OCI-LY7 (cell line): Measurements from ENCODE around the gene TULP4. TPM values are rescaled to one million over a fixed set of nuclear protein-coding genes. Genes with fewer than 3 reads are reported as not detected.

Source experiments
- BruUV-seq: library from RNA; stranded (reverse); fragments of 400-500 nt; replicated peaks from 2 replicates; lab custom pipeline; 2021; lab: Mats Ljungman, UMichigan
- CTCF ChIA-PET: fragments of 300-600 bp; sonication (Branson Sonifier 250); formaldehyde crosslinking; loops from one replicate; lab custom pipeline; 2022; ENCODE audit warnings: antibody characterized with exemption; ENCODE audit not compliant: unreplicated experiment; lab: Charles Lee
- POLR2A ChIA-PET: fragments of 300-600 bp; sonication (Branson Sonifier 250); formaldehyde crosslinking; loops from one replicate; lab custom pipeline; 2022; ENCODE audit warnings: antibody characterized with exemption; lab: Charles Lee
- DNase-seq: peaks from one replicate; pipeline ENCODE4 v3.0.0-alpha.2; 2015; ENCODE audit warnings: low spot score
- H2AFZ ChIP-seq: fragments of 200-600 bp; sonication (generic), shearing (Covaris generic); 2 replicates; pipeline ENCODE4 v1.6.1; 2014; ENCODE audit warnings: mild to moderate bottlenecking, antibody characterized with exemption, low read length, moderate library complexity
- H3K27ac ChIP-seq: fragments of 200-600 bp; sonication (generic); 2 replicates; pipeline ENCODE4 v1.5.1; 2014; ENCODE audit warnings: mixed run types, low read depth, mild to moderate bottlenecking, moderate library complexity, low read length, inconsistent platforms; ENCODE audit not compliant: poor library complexity, severe bottlenecking
- H3K36me3 ChIP-seq: fragments of 200-600 bp; sonication (generic); 2 replicates; pipeline ENCODE4 v1.6.1; 2014; ENCODE audit warnings: mild to moderate bottlenecking, antibody characterized with exemption, low read length, moderate library complexity, mixed read lengths; ENCODE audit not compliant: insufficient read depth
- H3K4me1 ChIP-seq: fragments of 200-600 bp; sonication (generic); 2 replicates; pipeline ENCODE4 v1.5.1; 2014; ENCODE audit warnings: mild to moderate bottlenecking, low read length; ENCODE audit not compliant: insufficient read depth, poor library complexity, severe bottlenecking
- H3K4me2 ChIP-seq: fragments of 200-600 bp; sonication (generic); 2 replicates; pipeline ENCODE4 v1.6.1; 2014; ENCODE audit warnings: mild to moderate bottlenecking, low read length
- H3K4me3 ChIP-seq: fragments of 200-600 bp; sonication (generic); 2 replicates; pipeline ENCODE4 v1.5.1; 2014; ENCODE audit warnings: mild to moderate bottlenecking, low read depth, low read length; ENCODE audit not compliant: poor library complexity, severe bottlenecking
- H3K79me2 ChIP-seq: fragments of 200-600 bp; sonication (generic); 2 replicates; pipeline ENCODE4 v1.6.1; 2016; ENCODE audit warnings: low read depth, mild to moderate bottlenecking, low read length, moderate library complexity, mixed read lengths; ENCODE audit not compliant: insufficient read depth
- H3K9me2 ChIP-seq: fragments of 200-600 bp; sonication (generic); 2 replicates; pipeline ENCODE4 v1.6.1; 2016; ENCODE audit warnings: mild to moderate bottlenecking, low read length, mixed read lengths; ENCODE audit not compliant: insufficient read depth
- H3K9me3 ChIP-seq: fragments of 200-600 bp; sonication (generic); 2 replicates; pipeline ENCODE4 v1.6.1; 2014; ENCODE audit warnings: mild to moderate bottlenecking, mixed run types, low read length, mixed read lengths
- H4K20me1 ChIP-seq: fragments of 200-600 bp; sonication (generic); 2 replicates; pipeline ENCODE4 v1.6.1; 2014; ENCODE audit warnings: mild to moderate bottlenecking, antibody characterized with exemption, low read length, moderate library complexity, mixed read lengths; ENCODE audit not compliant: insufficient read depth
- EZH2phosphoT487 ChIP-seq: fragments of 200-600 bp; sonication (generic); IDR thresholded peaks from 2 replicates; pipeline ENCODE4 v1.6.1; 2018; ENCODE audit warnings: low read depth, borderline replicate concordance, mild to moderate bottlenecking, mixed run types, antibody characterized with exemption, low read length, moderate library complexity, mixed read lengths
- intact Hi-C: fragments of 100-400 bp; cut with micrococcal nuclease; formaldehyde crosslinking; loops from one replicate; pipeline ENCODE4 v1.10.0; 2022; ENCODE audit not compliant: unreplicated experiment
- total RNA-seq, 2 experiments: library from RNA; depleted of rRNA in 1 of 2; stranded (reverse); fragments of >200 nt in 1 of 2; shearing (Covaris generic) in 1 of 2; gene quantifications; 2 replicates each; pipeline ENCODE4 v1.2.3, GENCODE V29; 2014 to 2022
- TF ChIP-seq, protein P1 (sequence below): fragments of 200-600 bp; sonication (generic); conservative IDR thresholded peaks from 2 replicates; pipeline ENCODE4 v1.5.1; 2014; ENCODE audit warnings: mild to moderate bottlenecking, antibody characterized with exemption, low read length, moderate library complexity, mixed read lengths

TULP4 gene
- total RNA-seq, 2 experiments from 2014 or later = 62.1 to 64.8 TPM

DNA sequence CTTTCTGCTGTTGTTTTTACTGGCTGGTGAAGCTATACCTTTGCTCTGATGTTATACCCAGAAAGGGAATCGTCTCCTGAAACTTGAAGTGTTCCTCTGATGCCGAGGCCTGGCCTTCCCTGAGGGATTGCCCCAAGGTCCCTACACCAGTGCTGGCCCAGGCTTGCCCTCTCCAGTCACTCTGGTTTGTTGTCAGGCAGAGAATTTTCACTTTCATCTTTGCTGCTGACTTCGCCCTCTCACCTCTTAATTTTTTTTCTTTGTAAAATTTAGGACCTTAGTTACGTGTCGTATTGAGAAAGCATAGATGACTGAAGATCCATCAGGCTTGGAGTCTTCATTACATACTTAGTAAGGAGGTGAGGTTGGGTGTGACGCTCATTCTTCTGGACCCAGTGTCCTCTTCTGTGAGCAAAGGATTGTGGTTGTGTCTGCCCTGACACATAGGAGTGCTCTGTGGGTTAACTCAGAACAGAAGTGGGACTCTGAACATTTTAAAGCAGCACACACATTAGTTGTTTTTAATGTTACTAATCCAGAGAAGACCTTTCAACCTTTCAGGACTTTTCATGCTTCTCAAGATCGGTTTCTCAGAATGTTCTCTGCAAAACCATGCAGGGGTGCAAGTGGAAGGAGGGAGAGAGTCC is 45.4 kb downstream of the TULP4 start:
- Histone ChIP-seq H3K27ac (no peak overlapping the region), H3K9me2 (no peaks in the 10 kb centered on the region), H3K4me2 (no peak overlapping the region), H4K20me1 (no peaks in the 10 kb centered on the region), H3K79me2 (no peaks in the 10 kb centered on the region), H3K9me3 (no peaks in the 10 kb centered on the region), H3K4me1 (no peaks in the 10 kb centered on the region), H3K36me3 (no peaks in the 10 kb centered on the region), H3K4me3 (no peak overlapping the region), H2AFZ (no peak overlapping the region)
- no peak for DNase-seq
- TF ChIP-seq, protein P1, sequence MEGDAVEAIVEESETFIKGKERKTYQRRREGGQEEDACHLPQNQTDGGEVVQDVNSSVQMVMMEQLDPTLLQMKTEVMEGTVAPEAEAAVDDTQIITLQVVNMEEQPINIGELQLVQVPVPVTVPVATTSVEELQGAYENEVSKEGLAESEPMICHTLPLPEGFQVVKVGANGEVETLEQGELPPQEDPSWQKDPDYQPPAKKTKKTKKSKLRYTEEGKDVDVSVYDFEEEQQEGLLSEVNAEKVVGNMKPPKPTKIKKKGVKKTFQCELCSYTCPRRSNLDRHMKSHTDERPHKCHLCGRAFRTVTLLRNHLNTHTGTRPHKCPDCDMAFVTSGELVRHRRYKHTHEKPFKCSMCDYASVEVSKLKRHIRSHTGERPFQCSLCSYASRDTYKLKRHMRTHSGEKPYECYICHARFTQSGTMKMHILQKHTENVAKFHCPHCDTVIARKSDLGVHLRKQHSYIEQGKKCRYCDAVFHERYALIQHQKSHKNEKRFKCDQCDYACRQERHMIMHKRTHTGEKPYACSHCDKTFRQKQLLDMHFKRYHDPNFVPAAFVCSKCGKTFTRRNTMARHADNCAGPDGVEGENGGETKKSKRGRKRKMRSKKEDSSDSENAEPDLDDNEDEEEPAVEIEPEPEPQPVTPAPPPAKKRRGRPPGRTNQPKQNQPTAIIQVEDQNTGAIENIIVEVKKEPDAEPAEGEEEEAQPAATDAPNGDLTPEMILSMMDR = no peak
- TF ChIP-seq EZH2phosphoT487 = no peak
- intact Hi-C loops = no loop called here
- no TSS peak for BruUV-seq
- CTCF ChIA-PET = no interaction called here
- POLR2A ChIA-PET = interaction anchor here (0.5 to 1.0 kb wide), 3 partner anchors 11 to 196 kb away, joined by 3 to 5 read pairs (median 3); no protein-coding TSS in a partner anchor

DNA sequence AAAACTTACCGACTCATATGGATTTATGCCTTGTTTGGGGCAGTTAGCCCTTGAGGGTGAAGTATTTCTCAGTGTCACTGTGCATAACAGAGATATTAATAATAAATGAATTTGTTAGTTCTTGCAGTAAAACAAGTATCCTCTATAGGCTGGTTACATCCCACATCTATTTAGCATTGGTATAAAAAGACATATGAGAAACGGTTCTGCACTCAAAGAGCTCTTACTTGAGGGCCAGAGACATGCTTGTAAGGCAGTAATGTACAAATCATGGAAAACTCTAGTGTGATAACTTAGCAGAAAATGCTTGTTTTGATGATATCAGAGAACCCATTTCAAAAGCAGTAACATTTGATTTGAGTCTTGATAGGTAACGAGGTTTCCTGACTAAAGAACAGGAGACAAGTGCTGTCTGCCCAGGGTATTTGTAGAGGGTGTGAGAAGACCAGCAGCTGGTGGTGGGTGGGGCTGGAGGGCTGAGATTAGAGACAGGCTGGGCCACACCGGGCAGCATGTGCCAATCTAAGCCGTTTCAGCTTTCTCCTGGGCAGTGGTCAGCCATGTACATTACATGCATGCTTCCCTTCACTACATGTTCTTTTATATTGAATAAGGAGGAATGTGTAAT is 46.3 kb downstream of the TULP4 start:
- TF ChIP-seq, protein P1 = no peak
- TF ChIP-seq EZH2phosphoT487 = no peak
- BruUV-seq = no TSS peak
- no peak for DNase-seq
- H3K4me3 ChIP-seq = no peak overlapping the region
- intact Hi-C loops = no loop called here
- no peak overlapping the region for H3K27ac ChIP-seq
- no peaks in the 10 kb centered on the region for H3K9me2 ChIP-seq
- POLR2A ChIA-PET = interaction anchor here (0.6 to 1.0 kb wide), 2 partner anchors 11 to 110 kb away, joined by 3 read pairs; no protein-coding TSS in a partner anchor
- no peaks in the 10 kb centered on the region for H3K79me2 ChIP-seq
- no peak overlapping the region for H3K4me2 ChIP-seq
- H3K4me1 ChIP-seq = no peaks in the 10 kb centered on the region
- H2AFZ ChIP-seq = no peak overlapping the region
- no peaks in the 10 kb centered on the region for H4K20me1 ChIP-seq
- H3K9me3 ChIP-seq = no peaks in the 10 kb centered on the region
- H3K36me3 ChIP-seq = no peaks in the 10 kb centered on the region
- CTCF ChIA-PET = no interaction called here

DNA sequence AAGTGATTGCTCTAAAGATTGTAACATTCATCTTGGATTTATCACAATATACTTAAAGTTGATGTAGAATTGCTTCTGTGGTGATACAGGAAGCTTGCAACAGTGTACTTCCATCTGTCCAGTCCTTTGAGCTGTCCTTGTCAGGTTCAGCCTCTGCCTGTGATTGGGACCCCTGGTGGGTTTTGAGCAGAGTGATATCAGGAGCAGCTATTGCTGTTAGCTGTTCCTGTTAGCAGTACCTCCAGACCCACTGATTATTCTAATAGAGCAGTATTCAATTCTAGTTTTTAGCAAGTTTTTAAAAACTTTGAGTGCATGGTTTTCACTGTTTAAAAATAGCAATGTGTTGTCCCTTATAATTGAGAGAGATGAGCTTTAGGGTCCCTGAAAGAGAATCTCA is 48.8 kb downstream of the TULP4 start:
- no peaks in the 10 kb centered on the region for H3K9me2 ChIP-seq
- DNase-seq = no peak
- H2AFZ ChIP-seq = no peak overlapping the region
- ChIA-PET CTCF (interaction anchor here (0.9 kb wide), 1 partner anchor 11 kb away, joined by 3 read pairs; no protein-coding TSS in a partner anchor), POLR2A (interaction anchor here (0.7 to 2.2 kb wide), 3 partner anchors 12 to 28 kb away, joined by 3 to 6 read pairs (median 4); no protein-coding TSS in a partner anchor)
- no peaks in the 10 kb centered on the region for H4K20me1 ChIP-seq
- H3K36me3 ChIP-seq = no peaks in the 10 kb centered on the region
- no TSS peak for BruUV-seq
- TF ChIP-seq, protein P1 = no peak
- no peak for TF ChIP-seq EZH2phosphoT487
- intact Hi-C loops = no loop called here
- no peak overlapping the region for H3K4me2 ChIP-seq
- no peaks in the 10 kb centered on the region for H3K9me3 ChIP-seq
- H3K79me2 ChIP-seq = no peaks in the 10 kb centered on the region
- no peaks in the 10 kb centered on the region for H3K4me1 ChIP-seq
- no peak overlapping the region for H3K27ac ChIP-seq
- no peak overlapping the region for H3K4me3 ChIP-seq
